Erythroblast (primary cell): ENCODE measurements around the gene USP4.

Experiments used
- DNase-seq, 2 experiments: peaks; one replicate each; lab custom pipeline; 2025; lab: John Stamatoyannopoulos, UW
- GATA1 ChIP-seq: IDR thresholded peaks from 2 replicates; pipeline ENCODE4 v1.6.1; 2011; ENCODE audit warnings: low read depth, mild to moderate bottlenecking, control low read depth, low read length, moderate library complexity
- POLR2A ChIP-seq: IDR thresholded peaks from 2 replicates; pipeline ENCODE4 v1.6.1; 2011; ENCODE audit warnings: mild to moderate bottlenecking, low read length

Gene USP4

GRCh38 chr3:49298511-49298910 is 41.3 kb downstream of the USP4 start:
- TF ChIP-seq GATA1, result no peak
- TF ChIP-seq POLR2A, result no peak
- no peak for DNase-seq

- peak; percentile 22 to 27 for DNase-seq
- TF ChIP-seq GATA1 (no peak), POLR2A (no peak)
Measured at GRCh38 chr3:49296781-49297411, 43.0 kb downstream of the USP4 start.

GRCh38 chr3:49295489-49296058 is 44.3 kb downstream of the USP4 start:
- DNase-seq, result peak; percentile 65 to 70
- TF ChIP-seq POLR2A (no peak), GATA1 (no peak)

- DNase-seq, result no peak
- TF ChIP-seq GATA1 (no peak), POLR2A (no peak)
Measured at GRCh38 chr3:49294343-49294742, 45.5 kb downstream of the USP4 start.

- TF ChIP-seq GATA1 (no peak), POLR2A (no peak)
- no peak for DNase-seq
Measured at GRCh38 chr3:49283997-49284396, 55.9 kb downstream of the USP4 start.

GRCh38 chr3:49279376-49279775 is 60.5 kb downstream of the USP4 start:
- DNase-seq, result no peak
- TF ChIP-seq GATA1 (no peak), POLR2A (no peak)

GRCh38 chr3:49278548-49278947 is 61.3 kb downstream of the USP4 start:
- peak; percentile 18 to 32 for DNase-seq
- TF ChIP-seq GATA1 (no peak), POLR2A (no peak)

- DNase-seq, result peak; percentile 49 to 52
- no peak for TF ChIP-seq GATA1
Measured at GRCh38 chr3:49277383-49277775, 62.5 kb downstream of the USP4 start.

GRCh38 chr3:49276475-49277382 is 63.1 kb downstream of the USP4 start, which contains the start of gene C3orf62:
Gene C3orf62, minus strand, starts transcription at chr3:49277232. Its CDS starts 360 bp downstream, at chr3:49276872.
- DNase-seq, result peak; percentile 81 to 84
- TF ChIP-seq POLR2A (peak; percentile 58), GATA1 (no peak)

- TF ChIP-seq GATA1 (no peak), POLR2A (no peak)
- peak; percentile 16 to 35 for DNase-seq
Measured at GRCh38 chr3:49273825-49274532, 65.9 kb downstream of the USP4 start.

GRCh38 chr3:49271047-49271446 is 68.8 kb downstream of the USP4 start:
- DNase-seq, result no peak
- TF ChIP-seq GATA1, result no peak
- TF ChIP-seq POLR2A, result no peak

- DNase-seq, result no peak
- no peak for TF ChIP-seq POLR2A
- no peak for TF ChIP-seq GATA1
Measured at GRCh38 chr3:49270156-49270500, 69.7 kb downstream of the USP4 start.

GRCh38 chr3:49269443-49270155 is 70.3 kb downstream of the USP4 start:
- TF ChIP-seq POLR2A (no peak), GATA1 (no peak)
- DNase-seq, result no peak
